ENCODE measurements around the gene IFIT3. TPM values are rescaled to one million over a fixed set of nuclear protein-coding genes. Genes with fewer than 3 reads are reported as not detected.
A peak's percentile ranks its signal among the peaks of the same experiment; 100 is the strongest.

Gene IFIT3
- total and polyA plus RNA-seq, 2 of the 8 experiments (the other 6 are each of a cell fraction or from before 2014, with no cell fraction given) = 0.12 to 0.84 TPM

GRCh38 chr10:89332123-89332633, 4.4 kb downstream of the IFIT3 start:
- peak overlapping the region in 1 of 4 experiments; percentile 44; a peak in 1 of 7 replicates for H3K9ac ChIP-seq (replicated peaks in 1 of 4; ENCODE audit: extremely low read depth in 1 of 4, low read depth in 3 of 4, low read length in 3 of 4)
- POLR2A ChIA-PET (ENCODE audit: partially characterized antibody) = no interaction called here
- TF ChIP-seq CBX8 (IDR thresholded peaks at IDR 0.05; ENCODE audit: borderline replicate concordance, low read depth, low read length) (no peak), BCL11A (IDR thresholded peaks at IDR 0.05; ENCODE audit: low read depth in 2 of 2, low read length in 2 of 2) (no peak)

More at GRCh38 chr10:89332123-89332633, 4.4 kb downstream of the IFIT3 start:
- Histone ChIP-seq H3K18ac (ENCODE audit: extremely low read depth, low read length) (no peak overlapping the region), H3K4me3 (ENCODE audit: extremely low read depth in 1 of 4, insufficient read depth in 2 of 4, low read depth in 3 of 4, low read length in 4 of 4) (no peak overlapping the region), H2BK120ac (replicated peaks; ENCODE audit: low read depth, low read length) (no peak overlapping the region), H2BK20ac (ENCODE audit: low read length) (peak overlapping the region; percentile 93), H3K79me1 (ENCODE audit: low read depth, low read length) (no peaks in the 10 kb centered on the region), H3K36me3 (ENCODE audit: control insufficient read depth in 2 of 4, insufficient read depth in 4 of 4, low read length in 3 of 4) (no peaks in the 10 kb centered on the region), H3K79me2 (ENCODE audit: control insufficient read depth in 1 of 2, insufficient read depth in 2 of 2, low read length in 2 of 2) (no peaks in the 10 kb centered on the region), H4K20me1 (replicated peaks in 1 of 2; ENCODE audit: control insufficient read depth in 1 of 2, insufficient read depth in 2 of 2, low read length in 2 of 2) (no peaks in the 10 kb centered on the region), H2BK5ac (ENCODE audit: low read depth, low read length) (peak overlapping the region; percentile 18; the same call in 1 of the 2 replicates), H4K5ac (ENCODE audit: insufficient read length, low read depth, low read length) (no peak overlapping the region), H3K14ac (ENCODE audit: insufficient read length) (no peak overlapping the region), H3K4ac (replicated peaks; ENCODE audit: insufficient read length, low read depth, low read length) (no peak overlapping the region), H4K91ac (replicated peaks; ENCODE audit: insufficient read length, low read length) (no peak overlapping the region), H3K27ac (ENCODE audit: low read depth, low read length) (no peak overlapping the region), H2AK5ac (ENCODE audit: low read depth, low read length) (no peak overlapping the region), H3K56ac (replicated peaks; ENCODE audit: insufficient read length, low read depth, low read length) (no peak overlapping the region), H3K23ac (ENCODE audit: insufficient read length) (no peak overlapping the region), H3K9me3 (ENCODE audit: insufficient read depth in 2 of 2, low read depth in 1 of 2, low read length in 1 of 2) (no peaks in the 10 kb centered on the region), H3K4me1 (replicated peaks in 1 of 4; ENCODE audit: control insufficient read depth in 3 of 4, insufficient read depth in 4 of 4, low read length in 3 of 4) (peaks cover 8 to 26% (median 9%) of the 10 kb centered on the region in 4 experiments; a peak in 6 of 7 replicates), H3K4me2 (ENCODE audit: insufficient read depth in 1 of 2, low read depth in 2 of 2, low read length in 2 of 2) (no peak overlapping the region), H3K27me3 (replicated peaks in 1 of 4; ENCODE audit: control insufficient read depth in 3 of 4, extremely low read depth in 1 of 4, insufficient read depth in 3 of 4, low read length in 3 of 4) (no peaks in the 10 kb centered on the region), H3K23me2 (ENCODE audit: low read depth, low read length) (0 out of 2 replicates have a peak, but pooled peaks cover 3% of the 10 kb centered on the region), H2BK12ac (ENCODE audit: low read depth, low read length) (0 out of 2 replicates have a peak overlapping the region, but pooled peaks have one; percentile 51), H2AFZ (ENCODE audit: low read length) (peak overlapping the region; percentile 87; the same call in 1 of the 2 replicates), H4K8ac (ENCODE audit: extremely low read depth, insufficient read depth, low read length) (no peak overlapping the region), H2BK15ac (ENCODE audit: low read length) (no peak overlapping the region)
- DNase-seq (ENCODE audit: low read depth in 1 of 2, low spot score in 2 of 2) (no peak), FAIRE-seq (no peak)
- 75% methylated on average over 5 of the region's 5 CpGs; no CpG with 5 or more reads in 1 of the 2 experiments for WGBS, 2 experiments (ENCODE audit: extremely low coverage in 1 of 2, insufficient coverage in 1 of 2, insufficient read length in 1 of 2, insufficient replicate concordance in 2 of 2, low coverage in 1 of 2, low lambda C conversion rate in 2 of 2, missing lambda C conversion rate in 1 of 2)
- CTCF ChIA-PET (ENCODE audit: partially characterized antibody) = interaction anchor here (0.9 to 1.1 kb wide), 4 partner anchors 9 to 61 kb away, joined by 3 to 4 read pairs (median 3); no protein-coding TSS in a partner anchor
